Fibroblast of the aortic adventitia (primary cell): ENCODE results near the gene ECE1. TPM values are rescaled to one million over a fixed set of nuclear protein-coding genes. Genes with fewer than 3 reads are reported as not detected.
"Not testable (repeated sequence)": the region's sequence is repeated elsewhere in the genome, so short reads cannot be mapped to it uniquely, and the experiment has no call there.

Experiments used
- DNase-seq: peaks from one replicate; pipeline ENCODE4 v3.0.0-alpha.2; 2010; ENCODE audit warnings: low read depth
- H3K4me3 ChIP-seq: 2 replicates; pipeline ENCODE4 v1.5.1; 2011; ENCODE audit warnings: low read depth, mild to moderate bottlenecking, control low read depth, low read length, moderate library complexity
- total RNA-seq: library from RNA; depleted of rRNA; stranded (reverse); fragments of >200 nt; gene quantifications from 2 replicates; pipeline ENCODE4 v1.2.3, GENCODE V29; 2012; ENCODE audit warnings: low replicate concordance
- TF ChIP-seq, protein P1 (sequence below): IDR thresholded peaks from 2 replicates; pipeline ENCODE4 v1.5.1; 2011; ENCODE audit warnings: mild to moderate bottlenecking, low read length, control low read depth, inconsistent platforms; ENCODE audit not compliant: insufficient read depth

The ECE1 gene
- total RNA-seq, 1 donor, result 90.4 TPM

DNA sequence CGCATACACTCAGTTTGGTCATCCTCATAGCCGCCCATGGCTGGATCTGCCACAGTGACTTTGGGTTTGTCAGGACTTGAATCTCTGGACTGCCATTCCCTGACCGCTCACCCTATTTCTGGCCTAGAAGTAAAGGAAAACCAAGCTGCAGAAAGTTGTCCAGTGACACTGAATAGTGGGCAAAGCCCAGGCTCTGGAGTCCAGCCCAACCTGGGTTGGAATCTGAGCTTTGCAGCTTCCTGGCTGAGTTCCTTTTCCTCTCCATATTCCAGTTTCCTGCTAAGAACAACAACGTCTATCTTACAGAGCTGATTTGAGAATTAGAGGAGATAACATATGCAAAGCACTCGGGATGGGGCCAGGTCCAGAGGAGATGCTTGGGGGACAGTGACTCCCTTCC is 98.0 kb downstream of the ECE1 start:
- no peak for DNase-seq
- H3K4me3 ChIP-seq, result no peak overlapping the region
- TF ChIP-seq, protein P1, sequence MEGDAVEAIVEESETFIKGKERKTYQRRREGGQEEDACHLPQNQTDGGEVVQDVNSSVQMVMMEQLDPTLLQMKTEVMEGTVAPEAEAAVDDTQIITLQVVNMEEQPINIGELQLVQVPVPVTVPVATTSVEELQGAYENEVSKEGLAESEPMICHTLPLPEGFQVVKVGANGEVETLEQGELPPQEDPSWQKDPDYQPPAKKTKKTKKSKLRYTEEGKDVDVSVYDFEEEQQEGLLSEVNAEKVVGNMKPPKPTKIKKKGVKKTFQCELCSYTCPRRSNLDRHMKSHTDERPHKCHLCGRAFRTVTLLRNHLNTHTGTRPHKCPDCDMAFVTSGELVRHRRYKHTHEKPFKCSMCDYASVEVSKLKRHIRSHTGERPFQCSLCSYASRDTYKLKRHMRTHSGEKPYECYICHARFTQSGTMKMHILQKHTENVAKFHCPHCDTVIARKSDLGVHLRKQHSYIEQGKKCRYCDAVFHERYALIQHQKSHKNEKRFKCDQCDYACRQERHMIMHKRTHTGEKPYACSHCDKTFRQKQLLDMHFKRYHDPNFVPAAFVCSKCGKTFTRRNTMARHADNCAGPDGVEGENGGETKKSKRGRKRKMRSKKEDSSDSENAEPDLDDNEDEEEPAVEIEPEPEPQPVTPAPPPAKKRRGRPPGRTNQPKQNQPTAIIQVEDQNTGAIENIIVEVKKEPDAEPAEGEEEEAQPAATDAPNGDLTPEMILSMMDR, result no peak

DNA sequence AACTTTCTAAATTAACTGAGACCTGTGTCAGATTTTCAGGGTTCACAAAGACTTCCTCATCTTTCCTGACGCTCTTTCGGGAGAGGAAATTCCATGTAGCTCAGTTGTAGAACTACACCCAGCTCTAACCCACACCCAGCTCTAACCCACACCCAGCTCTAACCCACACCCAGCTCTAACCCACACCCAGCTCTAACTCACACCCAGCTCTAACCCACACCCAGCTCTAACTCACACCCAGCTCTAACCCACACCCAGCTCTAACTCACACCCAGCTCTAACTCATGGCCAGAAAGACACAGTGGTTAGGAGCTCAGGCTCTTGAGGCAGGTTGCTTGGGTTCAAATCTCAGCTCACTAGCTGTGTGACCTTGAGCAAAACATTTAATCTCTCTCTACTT is 99.5 kb downstream of the ECE1 start:
- DNase-seq, H3K4me3 ChIP-seq: not testable (repeated sequence)

DNA sequence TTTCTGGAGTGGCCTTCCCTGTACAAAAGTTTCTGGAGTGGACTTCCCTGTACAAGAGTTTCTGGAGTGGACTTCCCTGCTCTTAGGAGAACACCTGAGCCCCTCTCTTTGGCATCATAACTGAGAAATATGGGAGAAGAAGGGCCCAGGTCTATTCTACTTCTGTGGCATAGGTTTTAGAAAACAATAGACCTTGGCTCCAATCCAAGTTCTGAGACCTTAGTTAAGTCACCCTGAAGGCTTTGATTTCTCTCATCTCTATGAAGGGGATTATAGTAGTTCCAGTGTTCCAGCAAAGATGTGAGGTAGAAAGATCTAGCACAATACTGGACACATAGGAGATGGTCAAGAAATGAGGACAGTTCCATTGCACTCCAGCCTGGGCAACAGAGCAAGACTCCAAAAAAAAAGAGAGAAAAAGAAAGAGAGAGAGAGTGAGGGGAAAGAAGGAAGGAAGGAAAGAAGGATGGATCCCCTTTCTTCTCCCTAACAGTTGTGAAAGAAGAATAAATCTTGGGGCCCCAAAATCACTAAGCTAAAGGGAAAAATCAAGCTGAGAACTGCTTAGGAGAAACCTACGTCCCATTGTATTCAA is 100.3 kb downstream of the ECE1 start:
- DNase-seq, result no peak
- TF ChIP-seq, protein P1, result no peak
- H3K4me3 ChIP-seq, result no peak overlapping the region

DNA sequence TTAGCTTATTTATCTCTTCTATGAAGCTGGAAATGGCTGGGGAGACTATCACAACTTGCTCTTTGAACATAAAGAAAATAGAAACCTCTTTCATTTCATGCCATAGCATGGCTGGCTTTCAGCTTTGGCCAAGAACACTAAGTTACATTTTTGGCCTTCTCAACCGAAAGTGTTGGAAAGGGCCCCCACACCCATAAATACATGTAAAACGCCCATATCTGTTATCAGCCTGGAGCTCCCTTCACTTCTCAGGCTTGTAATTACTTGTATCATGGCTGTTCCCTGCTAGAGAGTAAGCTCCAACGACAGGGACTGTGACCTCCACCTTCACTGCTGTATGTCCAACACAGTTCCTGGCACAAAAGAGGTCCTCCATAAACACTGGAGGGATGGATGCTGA is 100.8 kb downstream of the ECE1 start:
- TF ChIP-seq, protein P1, result no peak
- no peak for DNase-seq

DNA sequence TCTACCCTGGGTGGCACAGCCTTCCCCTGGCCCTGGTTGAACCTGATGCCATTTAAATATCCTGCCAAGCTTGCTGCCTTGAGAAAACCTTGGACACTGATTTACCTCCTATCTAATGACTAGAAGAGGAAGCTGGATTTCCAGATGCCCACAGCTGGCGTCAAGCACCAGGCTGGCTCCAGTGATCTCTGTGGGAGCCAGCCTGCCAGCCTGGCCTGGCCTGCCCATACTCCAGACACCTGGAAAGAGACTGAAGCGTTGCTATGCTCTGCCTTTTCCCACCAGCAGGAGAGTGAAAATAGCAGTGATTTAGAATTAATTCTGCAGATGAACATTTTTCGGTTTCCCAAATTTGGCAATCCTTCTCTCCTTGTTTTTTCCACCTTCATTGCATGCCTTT is 102.0 kb downstream of the ECE1 start:
- TF ChIP-seq, protein P1, result no peak
- no peak for DNase-seq
- H3K4me3 ChIP-seq, result no peak overlapping the region

More for the DNA sequence above, 100.8 kb downstream of the ECE1 start:
- H3K4me3 ChIP-seq, result no peak overlapping the region

DNA sequence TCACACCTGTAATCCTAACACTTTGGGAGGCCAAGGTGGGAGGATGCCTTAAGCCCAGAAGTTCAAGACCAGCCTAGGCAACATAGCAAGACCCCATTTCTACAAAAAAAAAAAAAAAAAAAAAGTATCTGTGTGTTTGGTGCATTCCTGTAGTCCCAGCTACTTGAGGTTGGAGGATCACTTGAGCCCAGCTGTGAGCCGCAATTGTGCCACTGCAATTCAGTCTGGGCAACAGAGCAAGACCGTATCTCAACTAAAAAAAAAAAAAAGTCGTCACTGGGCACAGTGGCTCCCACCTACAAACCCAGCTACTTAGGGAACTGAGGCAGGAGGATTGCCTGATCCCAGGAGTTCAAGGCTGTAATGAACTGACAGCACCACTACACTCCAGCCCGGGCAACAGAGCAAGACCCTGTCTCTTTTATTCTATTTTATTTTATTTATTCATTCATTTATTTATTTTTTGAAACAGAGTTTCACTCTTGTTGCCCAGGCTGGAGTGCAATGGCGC is 105.0 kb downstream of the ECE1 start:
- no peak overlapping the region for H3K4me3 ChIP-seq
- no peak for DNase-seq
- TF ChIP-seq, protein P1, result no peak

DNA sequence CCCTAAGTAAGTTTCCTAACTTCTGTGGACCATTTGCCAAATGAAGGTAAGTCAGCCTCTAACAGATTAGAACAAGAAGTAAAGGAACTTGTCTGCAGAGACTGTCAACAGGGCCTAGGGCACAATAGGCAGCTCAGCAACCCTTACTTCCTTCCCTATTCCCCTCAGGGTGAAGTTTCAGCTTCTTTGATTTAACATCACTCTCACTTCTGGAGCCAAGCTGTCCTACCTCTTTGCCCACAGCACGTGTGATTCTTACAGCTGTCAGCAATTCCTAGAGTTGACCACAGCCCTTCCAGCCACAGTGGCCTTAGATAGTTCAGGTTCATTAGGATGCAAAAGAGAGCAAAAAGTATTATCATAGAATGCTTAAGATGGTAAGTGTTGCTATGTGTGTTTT is 106.0 kb downstream of the ECE1 start:
- DNase-seq, result no peak

More for the DNA sequence above, 106.0 kb downstream of the ECE1 start:
- H3K4me3 ChIP-seq, result no peak overlapping the region
- TF ChIP-seq, protein P1, result no peak
